Testis (tissue), 3 donors: ENCODE results near the gene TAB3. TPM values are rescaled to one million over a fixed set of nuclear protein-coding genes. Genes with fewer than 3 reads are reported as not detected.

Experiments used
- DNase-seq: peaks from one replicate; pipeline ENCODE4 v3.0.0-alpha.2; 2019
- H3K27ac ChIP-seq, 2 donors: fragments of 200-600 bp; sonication (generic); one replicate each; pipeline ENCODE4 v1.5.1; 2019
- H3K27me3 ChIP-seq: fragments of 200-600 bp; sonication (generic); one replicate; pipeline ENCODE4 v1.5.1; 2019
- H3K36me3 ChIP-seq: fragments of 200-600 bp; sonication (generic); one replicate; pipeline ENCODE4 v1.5.1; 2017; ENCODE audit warnings: low read depth; ENCODE audit errors: missing control alignments
- H3K4me1 ChIP-seq: fragments of 200-600 bp; sonication (generic); one replicate; pipeline ENCODE4 v1.5.1; 2019
- H3K4me3 ChIP-seq, 2 donors: fragments of 200-600 bp; sonication (generic); one replicate each; pipeline ENCODE4 v1.5.1; 2017 to 2019
- H3K9me3 ChIP-seq: fragments of 200-600 bp; sonication (generic); one replicate; pipeline ENCODE4 v1.5.1; 2017
- CTCF ChIP-seq, 3 experiments: fragments of 450-650 bp in 2 of 3; fragments of 200-600 bp in 1 of 3; sonication (generic) in 1 of 3; IDR thresholded peaks; one replicate each; pipeline ENCODE4 v1.5.1; 2016 to 2019; ENCODE audit warnings: antibody characterized with exemption in 3 of 3, mild to moderate bottlenecking in 2 of 3, moderate library complexity in 1 of 3
- POLR2A ChIP-seq: fragments of 450-650 bp; IDR thresholded peaks from one replicate; pipeline ENCODE4 v1.6.1; 2017; ENCODE audit warnings: antibody characterized with exemption, mild to moderate bottlenecking, moderate library complexity
- WGBS, 2 donors: methylation state at CpG; one replicate each; pipeline ENCODE4 v1.1.5; 2018; 5-methylcytosine and 5-hydroxymethylcytosine counted together
- intact Hi-C: fragments of 100-400 bp; cut with DNase I; formaldehyde crosslinking; loops from one replicate; pipeline ENCODE4 v1.15.1; 2023; ENCODE audit warnings: low total_unique reads
- polyA plus RNA-seq: library from polyadenylated mRNA; stranded (reverse); fragments of 350-450 nt; fragmentation: Illumina TruSeq; extraction: RNeasy Lipid Tissue Mini Kit (QIAGEN cat#74804); gene quantifications from one replicate; pipeline ENCODE4 v1.2.3, GENCODE V29; 2014; ENCODE audit warnings: low read depth, low replicate concordance; ENCODE audit not compliant: insufficient read depth
- total RNA-seq, 2 donors: library from RNA; depleted of rRNA; stranded (reverse); fragments of >200 nt; gene quantifications; one replicate each; pipeline ENCODE4 v1.2.3, GENCODE V29; 2016

Gene TAB3
- total and polyA plus RNA-seq, 3 donors from 2014 or later, result 33.0 to 181 (median 166) TPM

DNA sequence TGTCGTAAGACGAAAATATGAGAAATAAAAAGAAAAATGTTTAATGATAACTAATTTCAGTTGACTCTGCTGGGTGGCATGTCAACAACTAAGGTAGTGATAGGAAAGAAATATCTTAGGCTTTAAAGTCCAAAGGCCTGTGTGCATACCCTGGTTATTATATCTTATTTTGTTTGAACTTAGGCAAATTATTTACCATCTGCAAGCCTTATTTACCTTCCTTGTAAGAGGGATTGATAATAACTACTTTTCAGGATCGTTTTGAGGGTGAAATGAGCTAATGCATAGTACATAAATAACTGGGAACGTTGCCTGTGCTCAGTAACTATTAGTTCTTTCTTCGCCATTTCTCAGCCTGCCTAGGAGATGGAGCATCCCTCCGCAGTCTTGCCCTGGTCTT lies 41.6 kb upstream of the TAB3 start:
- no peaks in the 10 kb centered on the region for H3K9me3 ChIP-seq
- H3K4me1 ChIP-seq, result no peaks in the 10 kb centered on the region
- no peaks in the 10 kb centered on the region for H3K27me3 ChIP-seq
- H3K27ac ChIP-seq, result no peak overlapping the region
- H3K4me3 ChIP-seq, result no peak overlapping the region
- intact Hi-C loops, result no loop called here
- no peak for DNase-seq
- no peaks in the 10 kb centered on the region for H3K36me3 ChIP-seq
- no peak for TF ChIP-seq CTCF (IDR thresholded peaks at IDR 0.05)
- no peak for TF ChIP-seq POLR2A
- 85 to 87% methylated on average over 6 of the region's 6 CpGs for WGBS, 2 donors

DNA sequence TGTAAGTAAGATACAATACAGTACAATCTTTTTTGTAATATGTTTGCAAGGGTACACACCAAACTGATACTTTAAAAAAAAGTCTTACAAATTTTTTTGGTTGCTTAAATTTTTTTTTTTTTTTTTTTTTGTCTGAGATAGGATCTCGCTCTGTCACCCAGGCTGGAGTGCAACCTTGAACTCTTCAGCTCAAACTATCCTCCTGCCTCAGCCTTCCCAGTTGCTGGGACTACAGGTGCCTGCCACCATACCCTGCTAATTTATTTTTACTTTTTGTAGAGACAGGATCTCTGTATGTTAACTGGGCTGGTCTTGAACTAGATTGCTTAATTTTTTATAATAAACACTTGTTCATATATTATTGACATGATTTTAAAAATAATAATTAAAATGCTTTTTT lies 41.1 kb upstream of the TAB3 start:
- 67 to 73% methylated on average over 1 of the region's 1 CpG for WGBS, 2 donors
- Histone ChIP-seq H3K9me3 (no peaks in the 10 kb centered on the region), H3K27me3 (no peaks in the 10 kb centered on the region), H3K27ac (no peak overlapping the region), H3K4me1 (no peaks in the 10 kb centered on the region), H3K4me3 (no peak overlapping the region), H3K36me3 (no peaks in the 10 kb centered on the region)
- intact Hi-C loops, result no loop called here
- TF ChIP-seq CTCF (IDR thresholded peaks at IDR 0.05) (no peak), POLR2A (no peak)
- DNase-seq, result no peak

DNA sequence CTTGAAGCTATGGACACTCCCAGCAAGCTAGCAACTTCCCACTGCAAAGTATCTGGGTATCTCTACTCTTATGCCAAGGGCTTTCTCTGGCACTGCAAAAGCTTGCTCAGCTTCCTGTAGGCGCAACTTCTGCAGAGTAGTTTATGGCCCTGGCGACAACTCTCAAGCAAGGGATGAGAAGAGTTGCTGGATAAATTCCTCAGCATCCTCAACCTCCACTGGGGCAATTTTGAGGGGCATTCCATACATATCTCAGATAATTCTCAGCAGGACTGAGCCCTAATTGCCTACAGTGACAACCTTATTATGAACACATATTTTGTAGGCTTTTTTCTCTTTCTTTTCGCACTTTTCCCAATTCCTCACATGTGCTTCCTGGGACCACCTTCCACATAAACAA lies 31.2 kb upstream of the TAB3 start:
- no peak overlapping the region for H3K27ac ChIP-seq
- no peak overlapping the region for H3K4me3 ChIP-seq
- WGBS, 2 donors, result 74 to 77% methylated on average over 2 to 3 of the region's 3 CpGs
- no peaks in the 10 kb centered on the region for H3K36me3 ChIP-seq
- intact Hi-C loops, result no loop called here
- H3K27me3 ChIP-seq, result no peaks in the 10 kb centered on the region
- H3K4me1 ChIP-seq, result no peaks in the 10 kb centered on the region
- H3K9me3 ChIP-seq, result no peaks in the 10 kb centered on the region
- no peak for DNase-seq
- no peak for TF ChIP-seq CTCF (IDR thresholded peaks at IDR 0.05)
- TF ChIP-seq POLR2A, result no peak

DNA sequence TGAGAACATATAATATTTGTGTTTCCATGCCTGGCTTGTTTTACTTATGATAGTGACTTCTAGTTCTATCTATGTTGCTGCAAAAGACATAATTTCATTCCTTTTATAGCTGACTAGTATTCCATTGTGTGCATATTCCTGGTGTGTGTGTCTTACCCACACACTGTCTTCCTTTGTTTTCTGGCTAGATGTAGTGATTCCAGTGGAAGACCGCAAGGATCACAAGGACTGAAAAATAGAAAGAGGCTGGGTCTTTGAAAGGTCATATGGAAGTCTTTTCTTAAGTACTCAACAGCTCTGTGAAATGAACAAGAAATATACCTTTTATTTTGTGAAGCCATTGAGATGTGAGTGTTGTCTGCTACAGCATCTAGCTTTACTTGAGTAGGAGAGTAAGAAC lies 29.4 kb upstream of the TAB3 start:
- no peak for DNase-seq
- intact Hi-C loops, result no loop called here
- no peaks in the 10 kb centered on the region for H3K36me3 ChIP-seq
- H3K4me3 ChIP-seq, result no peak overlapping the region
- no peaks in the 10 kb centered on the region for H3K27me3 ChIP-seq
- no peaks in the 10 kb centered on the region for H3K9me3 ChIP-seq
- no peak for TF ChIP-seq POLR2A
- no peak for TF ChIP-seq CTCF (IDR thresholded peaks at IDR 0.05)
- no peaks in the 10 kb centered on the region for H3K4me1 ChIP-seq
- no peak overlapping the region for H3K27ac ChIP-seq
- WGBS, 2 donors, result 91 to 100% methylated on average over 1 of the region's 1 CpG

GRCh38 chrX:30913492-30913891 lies 24.4 kb upstream of the TAB3 start:
- TF ChIP-seq CTCF (IDR thresholded peaks at IDR 0.05) (no peak), POLR2A (no peak)
- Histone ChIP-seq H3K9me3 (no peaks in the 10 kb centered on the region), H3K36me3 (no peaks in the 10 kb centered on the region), H3K4me1 (no peaks in the 10 kb centered on the region), H3K4me3 (no peak overlapping the region), H3K27me3 (no peaks in the 10 kb centered on the region), H3K27ac (no peak overlapping the region)
- intact Hi-C loops, result no loop called here
- 87 to 100% methylated on average over 2 of the region's 2 CpGs for WGBS, 2 donors
- DNase-seq, result no peak
